H9 (cell line): ENCODE measurements around the gene OPA3. TPM values are rescaled to one million over a fixed set of nuclear protein-coding genes. Genes with fewer than 3 reads are reported as not detected.

Experiments used
- DNase-seq: peaks from one replicate; pipeline ENCODE4 v3.0.0-alpha.2; 2017
- H2AFZ ChIP-seq: one replicate; pipeline ENCODE4 v1.6.1; 2013; ENCODE audit warnings: mild to moderate bottlenecking, low read length, control low read depth, moderate library complexity
- H2AK5ac ChIP-seq: 2 replicates; pipeline ENCODE4 v1.6.1; 2013; ENCODE audit warnings: low read length, control low read depth, mixed read lengths; ENCODE audit not compliant: insufficient read length
- H2BK120ac ChIP-seq: one replicate; pipeline ENCODE4 v1.6.1; 2013; ENCODE audit warnings: low read depth, mild to moderate bottlenecking, low read length, control low read depth, inconsistent platforms; ENCODE audit not compliant: poor library complexity, severe bottlenecking
- H2BK12ac ChIP-seq: 2 replicates; pipeline ENCODE4 v1.6.1; 2013; ENCODE audit warnings: low read length, control low read depth, mixed read lengths, low read depth; ENCODE audit not compliant: insufficient read length
- H2BK15ac ChIP-seq: 2 replicates; pipeline ENCODE4 v1.6.1; 2013; ENCODE audit warnings: low read depth, low read length, control low read depth
- H2BK20ac ChIP-seq: one replicate; pipeline ENCODE4 v1.6.1; 2013; ENCODE audit warnings: low read depth, mild to moderate bottlenecking, low read length, control low read depth, inconsistent platforms; ENCODE audit not compliant: poor library complexity, severe bottlenecking
- H2BK5ac ChIP-seq: 2 replicates; pipeline ENCODE4 v1.6.1; 2013; ENCODE audit warnings: low read length, control low read depth, mixed read lengths; ENCODE audit not compliant: insufficient read length
- H3K14ac ChIP-seq: 2 replicates; pipeline ENCODE4 v1.6.1; 2013; ENCODE audit warnings: low read length, control low read depth; ENCODE audit not compliant: insufficient read depth
- H3K18ac ChIP-seq: 2 replicates; pipeline ENCODE4 v1.6.1; 2013; ENCODE audit warnings: low read depth, mild to moderate bottlenecking, mixed read lengths, low read length, control low read depth; ENCODE audit not compliant: insufficient read length
- H3K23ac ChIP-seq: 2 replicates; pipeline ENCODE4 v1.6.1; 2013; ENCODE audit warnings: low read length, control low read depth, mixed read lengths, low read depth; ENCODE audit not compliant: insufficient read length
- H3K23me2 ChIP-seq: 2 replicates; pipeline ENCODE4 v1.6.1; 2013; ENCODE audit warnings: low read depth, mild to moderate bottlenecking, mixed read lengths, low read length, control low read depth; ENCODE audit not compliant: insufficient read length, poor library complexity, severe bottlenecking
- H3K27ac ChIP-seq: 2 replicates; pipeline ENCODE4 v1.5.1; 2013; ENCODE audit warnings: low read length, control low read depth, mixed read lengths, low read depth; ENCODE audit not compliant: insufficient read length
- H3K27me3 ChIP-seq: 2 replicates; pipeline ENCODE4 v1.6.1; 2013; ENCODE audit warnings: low read length, control low read depth, inconsistent platforms; ENCODE audit not compliant: insufficient read depth
- H3K4ac ChIP-seq: 2 replicates; pipeline ENCODE4 v1.6.1; 2013; ENCODE audit warnings: low read depth, mild to moderate bottlenecking, control low read depth, inconsistent platforms, low read length, moderate library complexity
- H3K4me1 ChIP-seq: 2 replicates; pipeline ENCODE4 v1.6.1; 2013; ENCODE audit warnings: low read length, control low read depth, inconsistent platforms; ENCODE audit not compliant: insufficient read depth
- H3K4me2 ChIP-seq: 2 replicates; pipeline ENCODE4 v1.6.1; 2013; ENCODE audit warnings: low read length, control low read depth, mixed read lengths; ENCODE audit not compliant: insufficient read length, insufficient read depth
- H3K56ac ChIP-seq: 2 replicates; pipeline ENCODE4 v1.6.1; 2013; ENCODE audit warnings: low read depth, mild to moderate bottlenecking, mixed read lengths, low read length, control low read depth; ENCODE audit not compliant: insufficient read length
- H3K79me1 ChIP-seq: 2 replicates; pipeline ENCODE4 v1.6.1; 2013; ENCODE audit warnings: low read depth, mild to moderate bottlenecking, moderate library complexity, low read length, control low read depth, inconsistent platforms; ENCODE audit not compliant: insufficient read depth, poor library complexity, severe bottlenecking
- H3K79me2 ChIP-seq: 2 replicates; pipeline ENCODE4 v1.6.1; 2013; ENCODE audit warnings: low read length, control low read depth, inconsistent platforms; ENCODE audit not compliant: insufficient read depth
- H3K9ac ChIP-seq: 2 replicates; pipeline ENCODE4 v1.6.1; 2013; ENCODE audit warnings: low read length, control low read depth, mixed read lengths; ENCODE audit not compliant: insufficient read length; ENCODE audit errors: extremely low read depth
- H3K9me3 ChIP-seq: one replicate; pipeline ENCODE4 v1.6.1; 2013; ENCODE audit warnings: low read depth, low read length, inconsistent platforms; ENCODE audit not compliant: control insufficient read depth
- H3T11ph ChIP-seq: one replicate; pipeline ENCODE4 v1.6.1; 2013; ENCODE audit warnings: mild to moderate bottlenecking, low read length, control low read depth, inconsistent platforms
- H4K20me1 ChIP-seq: one replicate; pipeline ENCODE4 v1.6.1; 2013; ENCODE audit not compliant: control insufficient read depth, insufficient read length, insufficient read depth
- H4K5ac ChIP-seq: 2 replicates; pipeline ENCODE4 v1.6.1; 2013; ENCODE audit warnings: low read depth, mild to moderate bottlenecking, mixed read lengths, low read length, control low read depth; ENCODE audit not compliant: insufficient read length
- H4K8ac ChIP-seq: replicated peaks from 2 replicates; pipeline ENCODE4 v1.6.1; 2013; ENCODE audit warnings: low read length, control low read depth, mixed read lengths, low read depth; ENCODE audit not compliant: insufficient read length
- H4K91ac ChIP-seq: 2 replicates; pipeline ENCODE4 v1.6.1; 2013; ENCODE audit warnings: low read depth, mild to moderate bottlenecking, moderate library complexity, mixed read lengths, low read length, control low read depth; ENCODE audit not compliant: insufficient read length
- H3K27ac Mint-ChIP-seq, 3 experiments: 2 replicates in 2 of 3; 3 replicates in 1 of 3; pipeline ENCODE4 v1.8.0; 2020 to 2021; ENCODE audit warnings: mixed read lengths in 3 of 3, mild to moderate bottlenecking in 1 of 3, moderate library complexity in 1 of 3
- H3K27me3 Mint-ChIP-seq: 2 replicates; pipeline ENCODE4 v1.8.0; 2021; ENCODE audit warnings: low read depth, mild to moderate bottlenecking, moderate library complexity, mixed read lengths
- H3K36me3 Mint-ChIP-seq, 3 experiments: 2 replicates in 2 of 3; 3 replicates in 1 of 3; pipeline ENCODE4 v1.8.0; 2020 to 2021; ENCODE audit warnings: low read depth in 3 of 3, mixed read lengths in 3 of 3; ENCODE audit not compliant: insufficient read depth in 1 of 3
- H3K4me1 Mint-ChIP-seq, 2 experiments: 2 replicates each; pipeline ENCODE4 v1.8.0; 2020; ENCODE audit warnings: mixed read lengths in 2 of 2
- H3K4me3 Mint-ChIP-seq, 2 experiments: 2 replicates in 1 of 2; 3 replicates in 1 of 2; pipeline ENCODE4 v1.8.0; 2020 to 2021; ENCODE audit warnings: mild to moderate bottlenecking in 2 of 2, mixed read lengths in 2 of 2, moderate library complexity in 1 of 2
- H3K9me3 Mint-ChIP-seq, 2 experiments: 2 replicates in 1 of 2; 3 replicates in 1 of 2; pipeline ENCODE4 v1.8.0; 2020; ENCODE audit warnings: mild to moderate bottlenecking in 2 of 2, mixed read lengths in 2 of 2, moderate library complexity in 1 of 2
- CTCF ChIP-seq: fragments of 200-600 bp; sonication (generic); conservative IDR thresholded peaks from 3 replicates; pipeline ENCODE4 v1.8.0; 2021; ENCODE audit warnings: antibody characterized with exemption, mild to moderate bottlenecking
- WGBS: extraction: QIAGEN DNeasy Blood & Tissue Kit; methylation state at CpG from one replicate; pipeline ENCODE4 v1.1.7; 2013; ENCODE audit warnings: missing lambda C conversion rate, low lambda C conversion rate, mixed read lengths; ENCODE audit not compliant: insufficient read length; ENCODE audit errors: extremely low coverage; 5-methylcytosine and 5-hydroxymethylcytosine counted together
- total RNA-seq: library from RNA; stranded (reverse); gene quantifications from 2 replicates; pipeline ENCODE4 v1.2.1, GENCODE V29; 2021

The OPA3 gene
- total RNA-seq, 1 experiment from 2014 or later: 13.0 TPM

GRCh38 chr19:45500918-45501729 lies 83.5 kb downstream of the OPA3 start:
- H3K56ac ChIP-seq: no peak overlapping the region
- no peaks in the 10 kb centered on the region for H3K79me1 ChIP-seq
- DNase-seq: no peak
- H3K18ac ChIP-seq: no peak overlapping the region
- no peak overlapping the region for H4K5ac ChIP-seq
- WGBS: no CpG with 5 or more reads among the region's 8 CpGs
- H3K27ac ChIP-seq: no peak overlapping the region
- H3K23ac ChIP-seq: no peak overlapping the region
- no peak overlapping the region for H2BK20ac ChIP-seq
- H3K9me3 ChIP-seq: no peaks in the 10 kb centered on the region
- peak overlapping the region; percentile 53 for H3K4me2 ChIP-seq
- no peaks in the 10 kb centered on the region for H4K20me1 ChIP-seq
- H3K79me2 ChIP-seq: no peaks in the 10 kb centered on the region
- peaks cover 15% of the 10 kb centered on the region for H3K23me2 ChIP-seq
- H3K27ac Mint-ChIP-seq: peak overlapping the region in 1 of 3 experiments; percentile 76; a peak in 2 of 7 replicates
- no peak overlapping the region for H4K8ac ChIP-seq
- no peak overlapping the region for H3K14ac ChIP-seq
- no peak overlapping the region for H2BK15ac ChIP-seq
- H2BK5ac ChIP-seq: no peak overlapping the region
- H2AK5ac ChIP-seq: no peak overlapping the region
- peak overlapping the region; percentile 4 to 63; a peak in 4 of 5 replicates for H3K4me3 Mint-ChIP-seq
- no peak overlapping the region for H2BK12ac ChIP-seq
- no peak overlapping the region for H3K4ac ChIP-seq
- TF ChIP-seq CTCF: no peak
- H3T11ph ChIP-seq: no peak overlapping the region
- H2BK120ac ChIP-seq: no peak overlapping the region
- no peak overlapping the region for H3K9ac ChIP-seq
- no peaks in the 10 kb centered on the region; the same call in 1 of the 2 replicates for H3K27me3 ChIP-seq
- peaks cover 4% of the 10 kb centered on the region; the same call in 1 of the 2 replicates for H3K4me1 ChIP-seq
- H3K9me3 Mint-ChIP-seq: no peaks in the 10 kb centered on the region; a peak in 2 of 5 replicates
- no peak overlapping the region for H2AFZ ChIP-seq
- H3K27me3 Mint-ChIP-seq: peaks cover 27% of the 10 kb centered on the region
- no peak overlapping the region for H4K91ac ChIP-seq
- peaks cover 0 to 4% (median 0%) of the 10 kb centered on the region in 3 experiments; a peak in 2 of 7 replicates for H3K36me3 Mint-ChIP-seq
- H3K4me1 Mint-ChIP-seq: peaks cover 31 to 51% of the 10 kb centered on the region in 2 experiments
